GM21526 (cell line): Measurements from ENCODE around the gene LYRM4.

Experiments
- ATAC-seq: cut with Tn5 transposase; IDR thresholded peaks from one replicate; pipeline ENCODE4 v1.9.1; 2021; ENCODE audit warnings: moderate library complexity; ENCODE audit not compliant: unreplicated experiment, low FRiP score

Gene LYRM4

DNA sequence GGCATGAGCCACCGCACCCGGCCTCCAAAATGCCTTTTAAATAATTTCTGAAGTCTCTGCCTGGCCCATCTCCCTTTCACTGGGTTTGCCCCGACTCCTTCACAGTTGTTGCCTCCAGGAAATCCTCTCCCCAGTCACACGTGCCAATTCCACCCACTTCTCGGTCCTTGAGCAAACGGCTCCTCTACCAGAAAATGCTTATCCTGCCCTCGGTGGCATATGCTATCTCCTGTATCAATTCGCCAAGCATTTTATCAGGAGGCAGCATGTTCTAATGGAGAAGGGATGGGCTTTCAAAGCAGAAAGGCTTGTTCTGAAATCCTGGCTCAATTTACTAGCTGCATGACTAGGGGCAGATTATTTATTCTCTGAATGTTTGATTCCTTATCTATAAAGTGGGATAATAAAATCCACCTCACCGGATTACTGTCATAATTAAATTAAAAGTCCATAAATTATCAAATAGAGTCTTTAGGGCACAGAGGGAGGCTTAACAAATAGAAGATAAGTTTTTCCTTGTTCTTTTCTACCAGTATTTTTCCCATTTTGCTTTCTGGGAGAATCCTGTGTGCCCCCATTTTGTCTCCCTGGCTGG, 109.3 kb downstream of the LYRM4 start:
- ATAC-seq = no peak

DNA sequence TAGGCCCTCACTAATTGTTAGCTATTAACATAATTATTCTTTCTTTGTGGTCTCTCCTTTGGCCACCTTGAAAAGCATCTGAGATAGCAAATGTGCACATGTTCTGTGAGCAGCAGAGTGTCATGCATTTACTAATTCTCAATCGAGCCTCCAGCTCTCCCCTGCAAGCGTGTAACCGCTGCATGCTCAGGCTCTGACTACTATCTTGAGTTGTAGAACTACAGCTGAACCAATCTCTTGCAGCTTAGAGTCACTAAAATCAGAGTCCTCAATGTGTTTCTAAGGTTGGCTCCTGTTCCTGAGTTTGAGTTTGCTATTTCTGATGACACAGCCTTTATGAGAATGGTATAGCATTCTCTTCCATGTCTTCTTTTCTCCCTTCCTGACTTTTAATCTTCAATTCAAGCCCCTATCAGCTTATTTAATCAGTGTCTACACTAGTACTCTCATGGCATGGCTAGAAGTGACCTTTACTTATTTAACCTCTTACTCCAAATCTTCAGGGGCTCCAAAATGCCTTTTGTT, 110.1 kb downstream of the LYRM4 start:
- no peak for ATAC-seq

DNA sequence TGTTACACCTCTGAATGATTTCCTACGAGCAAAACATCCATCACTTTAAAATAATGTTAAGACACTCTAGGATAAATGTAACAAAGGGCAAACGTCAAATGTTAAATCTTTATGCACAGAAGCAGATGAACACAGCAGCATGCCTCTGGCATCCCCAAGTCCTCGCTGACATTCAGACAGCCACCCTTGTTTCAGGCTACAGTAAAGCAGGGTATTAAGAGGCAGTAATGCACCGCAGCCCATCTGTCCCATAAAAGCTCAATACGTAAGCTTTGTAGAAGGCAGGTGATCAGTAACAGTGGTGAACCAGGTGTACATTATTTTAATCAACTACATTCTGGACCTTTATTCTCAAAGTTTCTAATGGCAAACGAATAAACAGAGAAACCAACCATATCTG, 110.9 kb downstream of the LYRM4 start:
- no peak for ATAC-seq

DNA sequence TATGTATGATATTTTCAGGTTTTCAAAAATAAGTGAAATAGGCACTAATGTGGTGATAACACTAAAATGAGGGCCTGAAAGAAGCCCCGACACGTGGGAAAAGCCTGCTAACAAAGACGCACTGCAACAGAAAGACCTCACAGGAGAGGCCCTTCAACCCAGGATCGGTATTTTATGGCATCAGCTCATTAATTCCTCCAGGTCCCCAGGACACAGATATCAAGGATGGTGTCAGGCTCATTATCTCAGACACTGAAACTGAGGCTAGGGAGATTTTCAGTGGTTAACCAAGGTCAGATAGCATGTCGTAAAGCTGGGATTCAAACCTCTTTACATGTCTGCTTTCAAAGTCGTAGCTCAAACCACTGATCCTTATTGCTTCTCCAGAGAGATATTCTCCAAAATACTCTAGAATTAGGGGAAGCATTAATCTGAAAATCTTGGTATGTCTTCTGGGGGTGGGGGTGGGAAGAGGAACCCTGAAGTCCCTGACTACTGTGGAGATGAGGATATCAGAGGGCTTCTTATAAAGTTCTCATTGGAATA, 111.5 kb downstream of the LYRM4 start:
- no peak for ATAC-seq

DNA sequence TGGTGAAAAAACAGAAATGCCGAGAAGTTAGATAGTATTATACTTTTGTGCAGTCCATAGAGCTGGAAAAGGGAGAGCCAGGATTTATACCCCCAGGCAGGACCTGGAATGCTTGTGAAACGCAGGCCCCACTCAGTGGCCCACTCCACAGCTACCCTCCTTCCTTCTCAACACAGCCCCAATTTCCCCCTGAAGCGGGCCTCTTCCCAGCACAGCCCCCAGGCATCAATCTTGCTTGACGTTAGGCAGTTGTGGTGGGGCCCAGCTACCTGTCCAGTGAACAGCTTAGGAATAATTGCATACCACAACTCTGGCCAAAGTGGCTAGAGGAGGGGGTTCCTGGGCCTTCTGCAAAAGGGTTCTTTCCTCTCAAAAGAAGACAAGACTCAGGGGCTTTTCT, 114.4 kb downstream of the LYRM4 start:
- no peak for ATAC-seq

DNA sequence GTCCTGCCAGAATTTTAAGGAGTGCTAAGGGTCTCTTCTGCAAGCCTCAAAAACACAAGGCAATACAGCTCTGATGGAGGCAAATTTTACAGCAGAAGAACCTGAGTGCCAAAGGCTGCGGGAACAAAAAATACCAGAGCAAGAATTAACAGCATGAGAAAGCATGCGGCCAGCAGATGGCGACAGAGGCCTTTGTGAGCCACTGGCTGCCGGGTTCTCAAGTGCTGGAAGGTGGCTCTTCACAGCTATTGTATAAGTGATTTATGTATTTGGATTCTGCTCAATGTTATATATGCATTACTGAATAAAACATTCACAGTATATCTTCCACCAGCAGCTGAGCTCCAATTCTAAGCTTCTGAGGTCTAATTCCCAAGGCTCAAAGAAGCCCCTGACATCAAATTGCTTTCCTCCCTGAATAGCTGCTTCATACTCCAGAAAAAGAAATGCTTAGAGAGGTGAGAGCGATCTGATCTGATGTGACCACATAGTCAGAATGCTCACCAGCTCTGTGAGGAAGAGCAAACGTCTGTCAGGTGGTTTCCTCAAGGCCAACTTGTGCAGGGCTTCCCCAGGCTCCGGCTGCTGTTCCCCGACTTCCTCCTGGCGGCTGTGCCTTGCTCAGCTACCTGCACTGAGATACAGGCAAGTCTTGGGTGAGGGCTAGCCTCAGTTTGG, 117.0 kb downstream of the LYRM4 start:
- ATAC-seq = peak; percentile 67

DNA sequence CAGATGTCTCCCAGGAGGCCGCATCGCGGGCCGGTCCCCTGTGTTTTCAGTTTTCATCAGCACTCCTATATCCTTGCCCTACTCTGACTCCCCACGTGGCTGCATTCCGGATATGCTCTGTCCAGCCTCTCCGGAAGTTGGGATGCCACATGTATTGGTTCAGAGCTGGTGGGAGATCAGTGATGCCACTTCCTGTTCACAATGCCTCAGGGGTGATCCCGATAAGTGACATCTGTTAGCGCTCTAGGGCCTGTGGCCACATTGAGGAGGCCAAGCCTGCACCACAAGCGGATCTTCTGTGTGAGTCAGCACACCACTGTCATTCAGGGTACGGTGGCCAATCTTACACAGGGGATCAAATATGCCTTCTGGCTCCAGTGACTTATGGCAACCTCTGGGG, 117.8 kb downstream of the LYRM4 start:
- no peak for ATAC-seq

DNA sequence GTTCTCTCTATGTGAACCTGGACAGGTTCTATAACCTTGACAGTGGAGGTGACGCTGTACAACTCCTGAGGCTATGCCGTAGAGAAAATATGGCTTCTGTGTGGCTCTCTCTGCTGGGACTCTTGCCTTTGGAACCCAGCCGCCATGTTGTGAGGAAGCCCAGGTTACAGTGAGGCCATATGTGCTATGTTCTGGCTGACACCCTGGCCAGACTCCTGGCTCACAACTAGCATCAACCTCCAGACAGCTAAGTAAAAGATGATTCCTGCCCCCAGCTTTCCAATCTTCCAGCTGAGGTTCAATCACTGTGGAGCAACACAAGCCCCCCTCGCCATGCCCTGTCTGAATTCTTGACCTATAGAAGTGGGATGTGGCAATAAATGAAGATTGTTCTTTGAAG, 118.6 kb downstream of the LYRM4 start:
- no peak for ATAC-seq

DNA sequence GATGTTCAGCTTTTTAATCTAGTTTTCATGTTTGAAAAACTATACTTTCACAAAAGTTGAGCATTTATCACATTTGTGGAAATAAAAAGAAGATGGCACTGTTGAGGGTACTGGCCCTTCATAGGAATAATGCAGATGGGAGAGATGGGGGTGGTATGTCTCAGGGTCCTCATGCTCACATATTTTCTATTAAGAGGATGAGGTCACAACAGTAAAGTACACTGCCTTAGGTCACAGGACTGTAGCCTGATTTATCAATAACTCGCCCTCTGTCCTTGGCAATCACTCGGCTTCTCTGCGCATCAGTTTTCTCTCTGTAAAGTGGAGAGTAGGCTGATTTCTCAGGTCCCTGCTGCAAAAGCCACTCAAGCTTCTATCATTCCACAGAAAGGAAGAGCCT, 119.7 kb downstream of the LYRM4 start:
- ATAC-seq = no peak

DNA sequence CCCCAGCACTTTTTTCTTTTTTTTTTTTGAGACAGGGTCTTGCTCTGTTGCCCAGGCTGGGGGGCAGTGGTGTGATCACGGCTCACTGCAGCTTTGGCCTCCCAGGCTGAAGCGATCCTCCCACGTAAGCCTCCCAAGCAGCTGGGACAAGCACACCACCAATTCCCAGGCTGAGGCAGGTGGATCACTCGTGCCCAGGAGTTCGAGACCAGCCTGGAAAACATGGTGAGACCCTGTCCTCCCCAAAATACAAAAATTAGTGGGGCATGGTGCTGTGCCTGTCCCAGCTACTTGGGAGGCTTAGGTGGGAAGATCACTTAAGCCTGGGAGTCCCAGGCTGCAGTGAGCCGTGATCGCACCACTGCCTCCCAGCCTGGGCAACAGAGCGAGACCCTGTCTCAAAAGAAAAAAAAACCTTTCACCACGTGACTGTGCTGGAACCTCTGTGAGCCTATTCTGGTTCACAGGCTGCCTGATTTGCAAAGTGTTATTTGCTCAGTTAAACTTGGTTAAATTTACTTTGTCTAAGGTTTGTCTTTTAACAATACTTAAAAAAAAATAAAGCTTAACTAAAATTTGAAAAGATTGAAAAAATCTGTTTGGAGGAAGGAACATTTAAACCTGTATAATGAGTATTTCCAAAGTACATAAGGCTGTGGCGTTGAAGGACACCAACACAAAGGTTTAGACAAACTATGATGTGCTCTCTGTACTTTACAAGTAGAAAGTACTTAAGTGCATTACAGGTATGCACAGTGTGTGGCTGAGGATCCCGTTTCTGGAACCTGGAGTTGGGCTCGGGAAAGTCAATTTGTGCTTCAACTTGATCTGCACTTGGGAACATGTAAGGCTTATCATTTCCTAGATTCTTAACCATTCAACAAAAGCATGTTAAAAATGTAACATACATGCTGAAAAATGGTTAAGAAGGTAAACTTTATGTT, 120.7 kb downstream of the LYRM4 start:
- no peak for ATAC-seq

DNA sequence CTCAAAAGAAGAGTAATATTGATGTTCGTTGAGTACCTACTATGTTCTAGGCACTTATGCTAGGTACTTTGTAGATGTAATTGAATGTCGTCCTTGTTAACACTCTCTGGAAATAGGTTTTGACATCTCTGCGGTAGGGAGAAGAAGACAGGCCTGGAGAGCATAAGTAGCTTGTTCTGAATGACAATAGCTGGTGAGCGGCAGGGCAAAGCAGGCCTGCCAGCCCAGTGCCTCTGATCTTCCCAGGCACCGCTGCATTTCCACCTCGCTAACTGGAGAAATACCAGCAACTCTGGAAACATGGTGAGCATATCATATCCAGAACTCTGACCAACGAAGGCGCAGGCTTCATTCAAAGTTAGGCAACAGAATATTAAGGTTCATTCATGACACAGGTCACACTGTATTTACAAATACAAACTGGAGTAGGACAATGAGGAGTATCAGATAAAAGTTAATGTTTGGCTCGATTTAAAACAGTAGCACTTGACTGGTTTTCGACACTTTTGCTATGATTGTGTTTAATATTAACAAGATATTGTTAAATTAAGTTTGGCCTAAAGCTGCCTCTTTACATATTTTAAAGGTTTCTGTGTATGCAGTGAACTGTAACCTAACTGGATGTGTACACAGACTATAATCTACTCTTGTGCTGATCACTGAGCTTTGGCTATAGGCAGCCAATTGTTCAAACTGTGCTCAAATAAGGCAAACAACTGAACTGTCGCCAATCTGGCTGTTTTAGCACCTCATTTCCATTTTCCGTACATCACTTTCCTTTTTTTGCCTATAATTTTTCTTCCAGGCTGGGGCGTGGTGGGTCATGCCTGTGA, 121.5 kb downstream of the LYRM4 start:
- no peak for ATAC-seq

DNA sequence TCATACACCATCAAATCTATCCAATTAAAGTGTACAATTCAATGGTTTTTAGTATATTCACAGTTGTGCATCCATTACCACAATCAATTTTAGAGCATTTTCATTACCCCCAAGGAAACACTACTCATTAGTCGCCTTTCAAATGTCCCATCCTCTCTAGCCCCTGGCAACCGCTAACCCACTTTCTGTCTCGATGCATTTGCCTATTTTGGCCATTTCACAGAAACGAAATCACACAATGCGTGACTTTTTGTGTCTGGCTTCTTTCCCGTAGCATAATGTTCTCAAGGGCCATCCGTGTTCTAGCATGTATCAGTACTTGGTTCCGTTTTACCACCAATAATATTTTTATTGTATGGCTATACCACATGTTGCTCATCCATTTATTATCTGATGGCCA, 123.9 kb downstream of the LYRM4 start:
- no peak for ATAC-seq

DNA sequence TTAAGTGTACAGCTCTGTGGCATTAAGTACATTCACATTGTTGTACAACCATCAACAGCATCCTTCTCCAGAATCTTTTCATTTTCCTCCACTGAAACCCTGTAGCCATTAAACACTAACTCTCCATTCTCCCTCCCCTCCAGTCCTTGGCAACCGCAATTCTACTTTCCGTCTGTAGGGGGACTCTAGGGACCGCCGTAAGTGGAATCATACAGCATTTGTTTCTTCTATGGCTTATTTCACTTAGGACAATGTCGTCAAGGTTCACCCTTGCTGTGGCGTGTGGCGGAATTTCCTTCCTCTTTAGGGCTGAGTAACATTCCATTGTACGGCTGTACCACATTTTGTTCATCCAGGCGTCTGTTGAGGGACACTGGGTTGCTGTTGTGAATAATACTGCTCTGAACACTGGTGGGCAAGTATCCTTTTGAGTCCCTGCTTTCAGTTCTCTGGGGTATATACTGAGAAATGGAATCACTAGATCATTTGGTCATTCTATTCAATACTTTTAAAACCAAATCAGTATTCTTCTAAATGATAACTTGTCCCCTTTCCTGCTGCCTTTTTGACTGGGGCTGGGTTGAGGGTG, 124.9 kb downstream of the LYRM4 start:
- no peak for ATAC-seq

DNA sequence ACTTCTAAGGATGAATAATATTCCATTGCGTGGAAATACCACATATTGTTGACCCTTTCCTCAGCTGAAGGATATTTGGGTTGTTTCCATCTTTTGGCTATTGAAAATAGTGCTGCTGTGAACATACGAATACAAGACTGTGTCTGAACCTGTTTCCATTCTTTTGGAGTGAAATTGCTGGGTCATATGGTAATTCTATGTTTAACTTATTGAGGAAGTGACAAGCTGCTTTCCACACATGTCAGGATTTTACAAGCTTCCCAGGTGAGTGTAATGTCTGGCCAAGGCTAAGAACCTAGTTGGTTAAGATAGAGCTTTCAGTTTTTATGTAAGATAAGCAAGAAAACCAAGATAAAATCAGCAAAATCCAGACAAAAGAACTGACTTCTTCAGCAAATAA, 126.8 kb downstream of the LYRM4 start:
- no peak for ATAC-seq

DNA sequence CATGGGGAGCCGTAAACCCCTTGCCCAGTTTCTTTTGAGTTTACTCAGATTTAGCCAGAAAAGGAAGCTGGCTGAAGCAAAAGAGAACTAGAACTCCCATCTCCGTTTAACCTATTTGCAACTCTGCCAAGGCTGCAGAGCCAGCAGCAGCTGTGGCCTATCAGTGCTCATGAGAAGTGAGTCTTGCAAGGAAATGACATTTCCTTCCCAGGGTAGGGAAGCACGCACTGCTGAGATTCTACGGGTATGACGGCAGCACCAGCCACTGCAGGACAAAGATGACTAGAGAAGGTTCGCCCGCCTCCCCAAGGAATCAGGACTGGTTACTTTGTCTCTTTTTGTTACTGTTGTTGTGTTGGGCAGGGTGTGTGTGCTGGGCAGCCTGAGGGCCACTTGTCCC, 128.0 kb downstream of the LYRM4 start:
- ATAC-seq = peak; percentile 78

DNA sequence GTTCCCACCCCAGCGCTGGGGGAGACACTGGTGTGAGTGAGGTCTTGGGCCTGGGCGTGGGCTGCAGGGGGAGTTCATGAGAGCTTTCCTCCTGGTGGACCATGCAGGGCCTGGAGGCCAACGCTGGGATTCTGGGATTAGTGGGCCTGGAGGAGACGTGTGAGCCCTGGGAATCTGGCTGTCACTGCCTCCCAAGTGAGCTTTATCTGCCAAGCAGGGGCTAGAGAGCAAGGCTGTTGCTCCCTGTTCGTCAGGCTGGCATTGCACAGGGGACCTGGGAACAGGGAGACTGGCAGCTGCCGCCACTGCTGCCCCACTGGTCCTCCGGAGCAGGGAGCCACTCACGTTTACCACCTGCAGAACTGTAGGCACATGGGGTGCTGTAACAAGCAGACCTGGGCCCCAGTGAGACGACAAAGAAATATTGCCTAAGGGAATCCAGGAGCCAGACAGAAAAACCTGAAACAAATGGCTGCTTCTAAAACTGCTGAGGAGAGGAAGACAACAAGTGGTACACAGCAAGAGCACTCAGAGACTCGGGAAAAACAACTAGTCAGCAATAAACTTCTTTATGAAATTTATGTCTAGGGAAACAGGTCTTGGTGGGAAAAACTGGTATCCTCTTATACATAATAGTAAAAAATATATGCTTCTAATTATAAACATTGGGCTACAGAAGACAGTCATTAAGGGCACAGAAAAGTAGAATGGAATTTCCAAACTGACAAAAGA, 130.4 kb downstream of the LYRM4 start:
- ATAC-seq = no peak

DNA sequence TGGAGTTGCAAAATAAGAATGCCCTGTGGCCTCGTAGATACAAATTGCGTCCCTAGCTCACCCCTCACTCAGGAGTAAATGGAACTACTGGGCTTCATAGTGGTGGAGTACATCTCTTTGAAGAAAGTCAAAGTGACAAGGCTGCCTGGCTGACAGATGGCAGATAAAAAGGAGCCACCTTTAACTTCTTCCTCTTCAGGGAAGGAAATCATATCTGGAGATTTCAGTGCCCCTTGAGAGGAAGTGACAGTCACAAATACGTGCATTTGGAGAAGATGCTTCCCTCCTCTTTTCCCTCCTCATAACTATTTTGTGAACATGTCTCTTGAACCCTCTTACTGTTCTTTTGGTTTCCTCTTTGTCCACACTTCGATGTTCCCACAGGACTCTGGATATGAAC, 132.4 kb downstream of the LYRM4 start:
- ATAC-seq = no peak

DNA sequence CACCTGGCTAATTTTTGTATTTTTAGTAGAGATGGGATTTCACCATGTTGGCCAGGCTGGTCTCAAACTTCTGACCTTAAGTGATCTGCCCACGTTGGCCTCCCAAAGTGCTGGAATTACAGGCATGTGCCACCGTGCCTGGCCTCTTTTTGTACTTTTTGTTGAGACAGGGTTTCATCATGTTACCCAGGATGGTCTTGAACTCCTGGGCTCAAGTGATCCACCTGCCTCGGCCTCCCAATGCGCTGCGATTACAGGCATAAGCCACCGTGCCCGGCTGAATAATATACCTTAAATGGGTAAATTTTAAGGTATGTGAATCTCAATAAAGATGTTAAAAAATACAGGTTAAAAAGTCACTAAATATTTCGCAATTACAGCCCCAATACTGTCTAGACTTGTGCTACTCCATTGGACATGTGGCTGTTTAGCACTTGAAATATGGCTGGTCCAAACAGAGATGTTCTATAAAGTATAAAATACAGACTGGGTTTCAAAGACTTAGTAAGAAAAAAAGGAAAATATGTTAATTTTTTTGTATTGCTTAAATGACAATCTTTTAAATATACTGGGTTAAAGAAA, 133.6 kb downstream of the LYRM4 start:
- ATAC-seq = no peak

DNA sequence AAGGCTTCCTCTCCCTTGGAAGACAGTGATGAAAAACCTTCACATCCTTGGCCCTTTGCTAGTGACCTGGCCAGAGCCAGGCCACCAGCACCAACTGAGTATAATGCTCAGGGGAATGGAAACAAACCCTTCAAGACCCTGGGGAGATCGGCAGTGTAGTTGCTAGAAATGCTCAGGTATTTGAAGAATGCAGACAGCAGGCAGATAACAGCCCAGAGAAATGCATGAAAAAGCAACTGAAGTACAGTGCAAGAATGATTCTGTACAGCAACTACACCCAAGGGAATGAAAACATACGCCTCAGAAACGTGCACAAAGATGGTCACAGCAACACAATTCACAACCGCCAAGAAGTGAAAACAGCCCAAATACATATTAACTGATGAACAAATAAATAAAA, 134.5 kb downstream of the LYRM4 start:
- no peak for ATAC-seq
